ENCODE results near the gene EIF2B1. TPM values are rescaled to one million over a fixed set of nuclear protein-coding genes. Genes with fewer than 3 reads are reported as not detected.

The EIF2B1 gene
- total and polyA plus RNA-seq, 2 donors (not counting 1 experiment from before 2014, with no cell fraction given), result 48.9 to 54.0 TPM

DNA sequence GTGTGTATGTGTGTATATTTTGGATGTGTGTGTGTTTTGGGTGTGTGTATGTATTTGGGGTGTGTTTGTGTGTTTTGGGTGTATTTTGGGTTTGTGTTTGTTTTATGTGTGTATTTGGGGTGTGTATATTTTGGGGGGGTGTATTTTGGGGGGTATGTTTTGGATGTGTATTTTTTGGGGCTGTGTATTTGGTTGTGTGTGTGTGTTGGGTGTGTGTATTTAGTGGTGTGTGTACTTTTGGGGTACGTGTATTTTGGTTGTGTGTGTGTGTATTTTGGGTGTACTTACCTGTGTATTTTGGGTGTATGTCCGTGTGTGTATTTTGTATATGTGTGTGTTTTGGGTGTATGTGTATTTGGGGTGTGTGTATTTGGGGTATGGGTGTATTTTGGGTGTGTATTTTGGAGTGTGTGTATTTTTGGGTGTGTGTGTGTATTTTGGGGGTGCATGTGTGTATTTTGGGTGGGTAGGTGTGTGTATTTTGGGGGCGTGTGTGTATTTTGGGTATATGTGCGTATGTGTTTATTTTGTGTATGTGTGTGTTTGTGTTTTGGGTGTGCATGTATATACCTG is 20.7 kb upstream of the EIF2B1 start:
- ATAC-seq (ENCODE audit: low read depth), result no peak
- ChIA-PET CTCF (no interaction called here), POLR2A (no interaction called here)
- intact Hi-C loops (cut with micrococcal nuclease), result no loop called here
- H3K36me3 ChIP-seq (replicated peaks in 1 of 2; ENCODE audit: control extremely low read depth in 1 of 2, control insufficient read depth in 1 of 2, extremely low read depth in 1 of 2, insufficient read depth in 2 of 2, low read length in 1 of 2), result peaks cover 8 to 42% of the 10 kb centered on the region in 2 experiments
- H3K9me3 ChIP-seq (ENCODE audit: control extremely low read depth in 1 of 3, control insufficient read depth in 2 of 3, insufficient read depth in 1 of 3, low read length in 2 of 3), result no peaks in the 10 kb centered on the region
- no peak overlapping the region for H3K4me2 ChIP-seq (replicated peaks; ENCODE audit: low read depth, low read length, poor library complexity, severe bottlenecking)
- no peaks in the 10 kb centered on the region for H3K27me3 Mint-ChIP-seq
- peaks cover 4 to 12% of the 10 kb centered on the region in 2 donors for H3K4me1 ChIP-seq (ENCODE audit: control insufficient read depth in 2 of 2, insufficient read depth in 2 of 2, low read length in 2 of 2)
- peaks cover 30% of the 10 kb centered on the region for H3K4me1 Mint-ChIP-seq
- H3K9me3 Mint-ChIP-seq (ENCODE audit: insufficient read depth), result no peaks in the 10 kb centered on the region
- peaks cover 4% of the 10 kb centered on the region for H3K79me2 ChIP-seq (ENCODE audit: control insufficient read depth, insufficient read depth, low read length)
- no peak overlapping the region for H3K27ac ChIP-seq (ENCODE audit: low read length in 2 of 2)
- H3K9ac ChIP-seq (ENCODE audit: low read length), result no peak overlapping the region
- TF ChIP-seq EZH2 (IDR thresholded peaks at IDR 0.05; ENCODE audit: borderline replicate concordance, insufficient read depth, low read depth, low read length, poor library complexity, severe bottlenecking), result no peak
- no peak for TF ChIP-seq CTCF (IDR thresholded peaks at IDR 0.05)
- no peak overlapping the region for H3K27ac Mint-ChIP-seq
- no peaks in the 10 kb centered on the region for H4K20me1 ChIP-seq (ENCODE audit: control insufficient read depth, insufficient read depth, low read length, poor library complexity, severe bottlenecking)
- no peak overlapping the region for H2AFZ ChIP-seq (ENCODE audit: insufficient read depth, low read depth, low read length, poor library complexity, severe bottlenecking)
- DNase-seq, result no peak
- H3K4me3 Mint-ChIP-seq, result no peak overlapping the region
- WGBS (ENCODE audit: insufficient coverage), result 95% methylated on average over 4 of the region's 4 CpGs
- no peaks in the 10 kb centered on the region for H3K27me3 ChIP-seq (replicated peaks in 1 of 4; ENCODE audit: control extremely low read depth in 1 of 4, control insufficient read depth in 3 of 4, insufficient read depth in 4 of 4, low read length in 3 of 4)
- no peak overlapping the region for H3K4me3 ChIP-seq (ENCODE audit: control extremely low read depth in 1 of 5, extremely low read depth in 1 of 5, insufficient read depth in 1 of 5, low read depth in 2 of 5, low read length in 4 of 5)

- Histone ChIP-seq H3K4me3 (ENCODE audit: control extremely low read depth in 1 of 5, extremely low read depth in 1 of 5, insufficient read depth in 1 of 5, low read depth in 2 of 5, low read length in 4 of 5) (no peak overlapping the region), H3K4me1 (ENCODE audit: control insufficient read depth in 2 of 2, insufficient read depth in 2 of 2, low read length in 2 of 2) (no peaks in the 10 kb centered on the region), H3K36me3 (replicated peaks in 1 of 2; ENCODE audit: control extremely low read depth in 1 of 2, control insufficient read depth in 1 of 2, extremely low read depth in 1 of 2, insufficient read depth in 2 of 2, low read length in 1 of 2) (peaks cover 5 to 56% of the 10 kb centered on the region in 2 experiments), H3K9me3 (ENCODE audit: control extremely low read depth in 1 of 3, control insufficient read depth in 2 of 3, insufficient read depth in 1 of 3, low read length in 2 of 3) (no peaks in the 10 kb centered on the region), H3K9ac (ENCODE audit: low read length) (no peak overlapping the region), H3K4me2 (replicated peaks; ENCODE audit: low read depth, low read length, poor library complexity, severe bottlenecking) (no peak overlapping the region), H3K79me2 (ENCODE audit: control insufficient read depth, insufficient read depth, low read length) (peaks cover 25% of the 10 kb centered on the region), H2AFZ (ENCODE audit: insufficient read depth, low read depth, low read length, poor library complexity, severe bottlenecking) (no peak overlapping the region), H3K27me3 (replicated peaks in 1 of 4; ENCODE audit: control extremely low read depth in 1 of 4, control insufficient read depth in 3 of 4, insufficient read depth in 4 of 4, low read length in 3 of 4) (no peaks in the 10 kb centered on the region), H4K20me1 (ENCODE audit: control insufficient read depth, insufficient read depth, low read length, poor library complexity, severe bottlenecking) (no peaks in the 10 kb centered on the region), H3K27ac (ENCODE audit: low read length in 2 of 2) (no peak overlapping the region)
- no peaks in the 10 kb centered on the region for H3K4me1 Mint-ChIP-seq
- ChIA-PET POLR2A (interaction anchor here (0.7 kb wide), 1 partner anchor 818 kb away, joined by 3 read pairs; no protein-coding TSS in a partner anchor), CTCF (no interaction called here)
- 96% methylated on average over 4 of the region's 5 CpGs for WGBS (ENCODE audit: insufficient coverage)
- ATAC-seq (ENCODE audit: low read depth), result no peak
- no peak for DNase-seq
- no peak for TF ChIP-seq EZH2 (IDR thresholded peaks at IDR 0.05; ENCODE audit: borderline replicate concordance, insufficient read depth, low read depth, low read length, poor library complexity, severe bottlenecking)
- TF ChIP-seq CTCF (IDR thresholded peaks at IDR 0.05), result no peak
- no peak overlapping the region for H3K27ac Mint-ChIP-seq
- H3K27me3 Mint-ChIP-seq, result no peaks in the 10 kb centered on the region
- no peaks in the 10 kb centered on the region for H3K9me3 Mint-ChIP-seq (ENCODE audit: insufficient read depth)
- intact Hi-C loops (cut with micrococcal nuclease), result no loop called here
- H3K4me3 Mint-ChIP-seq, result no peak overlapping the region
Measured at GRCh38 chr12:123648401-123648800, 14.9 kb upstream of the EIF2B1 start.
